OCI-LY7 (cell line): ENCODE measurements around the gene ZDHHC19. TPM values are rescaled to one million over a fixed set of nuclear protein-coding genes. Genes with fewer than 3 reads are reported as not detected.

ENCODE experiments used
- BruUV-seq: library from RNA; stranded (reverse); fragments of 400-500 nt; replicated peaks from 2 replicates; lab custom pipeline; 2021; lab: Mats Ljungman, UMichigan
- CTCF ChIA-PET: fragments of 300-600 bp; sonication (Branson Sonifier 250); formaldehyde crosslinking; loops from one replicate; lab custom pipeline; 2022; ENCODE audit warnings: antibody characterized with exemption; ENCODE audit not compliant: unreplicated experiment; lab: Charles Lee
- POLR2A ChIA-PET: fragments of 300-600 bp; sonication (Branson Sonifier 250); formaldehyde crosslinking; loops from one replicate; lab custom pipeline; 2022; ENCODE audit warnings: antibody characterized with exemption; lab: Charles Lee
- DNase-seq: peaks from one replicate; pipeline ENCODE4 v3.0.0-alpha.2; 2015; ENCODE audit warnings: low spot score
- H2AFZ ChIP-seq: fragments of 200-600 bp; sonication (generic), shearing (Covaris generic); 2 replicates; pipeline ENCODE4 v1.6.1; 2014; ENCODE audit warnings: mild to moderate bottlenecking, antibody characterized with exemption, low read length, moderate library complexity
- H3K27ac ChIP-seq: fragments of 200-600 bp; sonication (generic); 2 replicates; pipeline ENCODE4 v1.5.1; 2014; ENCODE audit warnings: mixed run types, low read depth, mild to moderate bottlenecking, moderate library complexity, low read length, inconsistent platforms; ENCODE audit not compliant: poor library complexity, severe bottlenecking
- H3K36me3 ChIP-seq: fragments of 200-600 bp; sonication (generic); 2 replicates; pipeline ENCODE4 v1.6.1; 2014; ENCODE audit warnings: mild to moderate bottlenecking, antibody characterized with exemption, low read length, moderate library complexity, mixed read lengths; ENCODE audit not compliant: insufficient read depth
- H3K4me1 ChIP-seq: fragments of 200-600 bp; sonication (generic); 2 replicates; pipeline ENCODE4 v1.5.1; 2014; ENCODE audit warnings: mild to moderate bottlenecking, low read length; ENCODE audit not compliant: insufficient read depth, poor library complexity, severe bottlenecking
- H3K4me2 ChIP-seq: fragments of 200-600 bp; sonication (generic); 2 replicates; pipeline ENCODE4 v1.6.1; 2014; ENCODE audit warnings: mild to moderate bottlenecking, low read length
- H3K4me3 ChIP-seq: fragments of 200-600 bp; sonication (generic); 2 replicates; pipeline ENCODE4 v1.5.1; 2014; ENCODE audit warnings: mild to moderate bottlenecking, low read depth, low read length; ENCODE audit not compliant: poor library complexity, severe bottlenecking
- H3K79me2 ChIP-seq: fragments of 200-600 bp; sonication (generic); 2 replicates; pipeline ENCODE4 v1.6.1; 2016; ENCODE audit warnings: low read depth, mild to moderate bottlenecking, low read length, moderate library complexity, mixed read lengths; ENCODE audit not compliant: insufficient read depth
- H3K9me2 ChIP-seq: fragments of 200-600 bp; sonication (generic); 2 replicates; pipeline ENCODE4 v1.6.1; 2016; ENCODE audit warnings: mild to moderate bottlenecking, low read length, mixed read lengths; ENCODE audit not compliant: insufficient read depth
- H3K9me3 ChIP-seq: fragments of 200-600 bp; sonication (generic); 2 replicates; pipeline ENCODE4 v1.6.1; 2014; ENCODE audit warnings: mild to moderate bottlenecking, mixed run types, low read length, mixed read lengths
- H4K20me1 ChIP-seq: fragments of 200-600 bp; sonication (generic); 2 replicates; pipeline ENCODE4 v1.6.1; 2014; ENCODE audit warnings: mild to moderate bottlenecking, antibody characterized with exemption, low read length, moderate library complexity, mixed read lengths; ENCODE audit not compliant: insufficient read depth
- CTCF ChIP-seq: fragments of 200-600 bp; sonication (generic); conservative IDR thresholded peaks from 2 replicates; pipeline ENCODE4 v1.5.1; 2014; ENCODE audit warnings: mild to moderate bottlenecking, antibody characterized with exemption, low read length, moderate library complexity, mixed read lengths
- EZH2phosphoT487 ChIP-seq: fragments of 200-600 bp; sonication (generic); IDR thresholded peaks from 2 replicates; pipeline ENCODE4 v1.6.1; 2018; ENCODE audit warnings: low read depth, borderline replicate concordance, mild to moderate bottlenecking, mixed run types, antibody characterized with exemption, low read length, moderate library complexity, mixed read lengths
- intact Hi-C: fragments of 100-400 bp; cut with micrococcal nuclease; formaldehyde crosslinking; loops from one replicate; pipeline ENCODE4 v1.10.0; 2022; ENCODE audit not compliant: unreplicated experiment
- total RNA-seq, 2 experiments: library from RNA; depleted of rRNA in 1 of 2; stranded (reverse); fragments of >200 nt in 1 of 2; shearing (Covaris generic) in 1 of 2; gene quantifications; 2 replicates each; pipeline ENCODE4 v1.2.3, GENCODE V29; 2014 to 2022

The ZDHHC19 gene
- total RNA-seq, 2 experiments from 2014 or later = not detected

DNA sequence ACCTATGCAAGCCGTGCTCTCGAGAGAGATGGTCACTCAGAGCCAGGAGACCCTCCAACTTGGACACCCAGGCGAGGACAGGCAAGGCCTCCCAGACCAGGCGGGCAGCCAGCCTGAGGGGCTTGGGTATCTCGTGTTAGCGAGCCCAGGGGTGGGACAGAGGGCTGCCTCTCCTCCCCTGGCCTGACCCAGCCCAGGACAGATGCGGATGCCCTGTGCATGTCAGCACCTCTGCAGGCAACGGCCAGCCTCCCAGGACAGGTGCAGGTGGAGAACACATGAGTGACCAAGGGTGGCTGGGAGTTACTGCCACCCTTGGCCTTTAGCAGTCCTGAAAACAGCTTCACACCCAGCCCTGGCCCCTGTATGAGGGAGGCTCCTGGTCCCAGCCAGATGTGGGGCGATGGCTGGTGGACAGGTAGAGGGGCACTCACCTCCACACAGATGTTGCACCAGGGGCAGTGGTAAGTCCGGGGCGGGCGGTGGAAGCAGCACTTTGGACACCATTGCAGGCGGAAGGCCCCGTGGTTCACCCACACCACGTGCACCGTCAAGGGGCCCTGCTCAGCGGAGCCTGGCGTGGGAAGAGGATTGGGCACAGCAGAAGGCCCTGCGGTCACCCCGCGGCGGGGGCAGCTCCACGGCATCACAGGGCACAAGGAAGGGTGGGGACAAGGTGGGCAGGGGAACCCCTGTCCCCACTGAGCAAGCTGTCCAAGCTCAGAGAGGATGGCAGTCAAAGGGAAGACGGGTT, 2.1 kb downstream of the ZDHHC19 start:
- Histone ChIP-seq H3K36me3 (no peaks in the 10 kb centered on the region), H3K9me2 (no peaks in the 10 kb centered on the region), H3K79me2 (no peaks in the 10 kb centered on the region), H3K4me2 (no peak overlapping the region), H3K27ac (no peak overlapping the region), H3K4me3 (no peak overlapping the region), H4K20me1 (no peaks in the 10 kb centered on the region), H3K4me1 (peaks cover 4% of the 10 kb centered on the region), H2AFZ (no peak overlapping the region), H3K9me3 (no peaks in the 10 kb centered on the region)
- POLR2A ChIA-PET = no interaction called here
- no peak for DNase-seq
- intact Hi-C loops = no loop called here
- TF ChIP-seq CTCF = no peak
- no peak for TF ChIP-seq EZH2phosphoT487
- BruUV-seq = no TSS peak
- CTCF ChIA-PET = no interaction called here

DNA sequence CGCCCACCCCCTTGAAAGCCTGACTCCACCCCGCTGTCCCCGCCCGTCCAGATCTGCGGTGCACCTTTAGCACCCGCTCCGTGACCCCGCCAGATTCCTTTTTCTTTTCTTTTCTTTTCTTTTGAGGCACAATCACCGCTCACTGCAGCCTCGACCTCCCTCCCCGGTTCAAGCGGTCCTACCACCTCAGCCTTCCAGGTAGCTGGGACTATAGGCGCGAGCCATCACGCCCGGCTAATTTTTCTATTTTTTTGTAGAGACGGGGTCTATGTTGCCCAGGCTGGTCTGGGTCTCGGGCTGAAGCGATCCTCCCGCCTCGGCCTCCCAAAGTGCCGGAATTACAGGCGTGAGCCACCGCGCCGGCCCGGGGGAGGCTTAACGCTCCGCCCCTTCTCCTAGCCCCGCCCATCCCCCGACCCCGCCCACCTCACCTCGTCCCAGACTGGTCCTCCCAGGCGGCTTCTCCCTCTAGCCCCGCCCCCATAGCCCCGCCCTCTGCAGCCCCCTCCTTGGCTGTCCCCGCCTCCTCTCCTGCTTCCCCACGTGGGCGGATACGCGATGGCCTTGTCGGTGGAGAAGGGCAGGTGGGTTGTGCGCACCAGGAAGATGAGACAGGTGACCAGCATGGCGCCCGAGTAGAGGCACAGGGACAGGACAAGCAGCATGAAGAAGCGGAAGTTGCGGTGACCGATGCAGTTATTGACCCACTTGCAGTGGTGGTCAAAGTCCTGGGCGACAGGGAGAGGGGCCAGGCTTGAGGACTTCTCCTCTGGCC, 3.2 kb downstream of the ZDHHC19 start:
- intact Hi-C loops = no loop called here
- BruUV-seq = no TSS peak
- Histone ChIP-seq H2AFZ (peak overlapping the region; percentile 85; the same call in 1 of the 2 replicates), H3K9me2 (no peaks in the 10 kb centered on the region), H4K20me1 (no peaks in the 10 kb centered on the region), H3K9me3 (no peaks in the 10 kb centered on the region), H3K4me2 (peak overlapping the region; percentile 84), H3K36me3 (no peaks in the 10 kb centered on the region), H3K4me3 (peak overlapping the region; percentile 65), H3K27ac (no peak overlapping the region), H3K79me2 (no peaks in the 10 kb centered on the region), H3K4me1 (peaks cover 13% of the 10 kb centered on the region)
- DNase-seq = peak; percentile 65
- ChIA-PET POLR2A (no interaction called here), CTCF (no interaction called here)
- TF ChIP-seq EZH2phosphoT487 (no peak), CTCF (no peak)
